GM23248 (cell line): Measurements from ENCODE around the gene TTC17. TPM values are rescaled to one million over a fixed set of nuclear protein-coding genes. Genes with fewer than 3 reads are reported as not detected.
"Not testable (repeated sequence)": the region's sequence is repeated elsewhere in the genome, so short reads cannot be mapped to it uniquely, and the experiment has no call there.

Source experiments
- DNase-seq: peaks from one replicate; pipeline ENCODE4 v3.0.0-alpha.2; 2015
- H2AFZ ChIP-seq: fragments of 200-600 bp; sonication (generic); 2 replicates; pipeline ENCODE4 v1.6.1; 2016; ENCODE audit warnings: antibody characterized with exemption
- H3F3A ChIP-seq: fragments of 200-600 bp; sonication (generic); 2 replicates; pipeline ENCODE4 v1.6.1; 2016; ENCODE audit warnings: mild to moderate bottlenecking, antibody characterized with exemption, mixed run types; ENCODE audit not compliant: insufficient read depth
- H3K27ac ChIP-seq: fragments of 200-600 bp; sonication (generic); 2 replicates; pipeline ENCODE4 v1.5.1; 2016; ENCODE audit warnings: mild to moderate bottlenecking
- H3K27me3 ChIP-seq: fragments of 200-600 bp; sonication (generic); replicated peaks from 2 replicates; pipeline ENCODE4 v1.6.1; 2016; ENCODE audit warnings: mild to moderate bottlenecking; ENCODE audit not compliant: insufficient read depth
- H3K36me3 ChIP-seq: fragments of 200-600 bp; sonication (generic); 2 replicates; pipeline ENCODE4 v1.6.1; 2016; ENCODE audit warnings: low read depth, mild to moderate bottlenecking
- H3K4me1 ChIP-seq: fragments of 200-600 bp; sonication (generic); 2 replicates; pipeline ENCODE4 v1.6.1; 2016; ENCODE audit warnings: mild to moderate bottlenecking; ENCODE audit not compliant: insufficient read depth
- H3K4me2 ChIP-seq: fragments of 200-600 bp; sonication (generic); one replicate; pipeline ENCODE4 v1.6.1; 2016; ENCODE audit warnings: mild to moderate bottlenecking; ENCODE audit not compliant: unreplicated experiment
- H3K4me3 ChIP-seq: fragments of 200-600 bp; sonication (generic); 2 replicates; pipeline ENCODE4 v1.5.1; 2016; ENCODE audit warnings: mild to moderate bottlenecking
- H3K79me2 ChIP-seq: fragments of 200-600 bp; sonication (generic); 2 replicates; pipeline ENCODE4 v1.6.1; 2016; ENCODE audit warnings: mild to moderate bottlenecking; ENCODE audit not compliant: insufficient read depth
- H3K9ac ChIP-seq: fragments of 200-600 bp; sonication (generic); 2 replicates; pipeline ENCODE4 v1.6.1; 2016; ENCODE audit warnings: mild to moderate bottlenecking
- H3K9me2 ChIP-seq: fragments of 200-600 bp; sonication (generic); 2 replicates; pipeline ENCODE4 v1.6.1; 2016; ENCODE audit warnings: mixed run types, mild to moderate bottlenecking, moderate library complexity; ENCODE audit not compliant: insufficient read depth
- H3K9me3 ChIP-seq: fragments of 200-600 bp; sonication (generic); one replicate; pipeline ENCODE4 v1.6.1; 2017; ENCODE audit warnings: low read depth
- H4K20me1 ChIP-seq: fragments of 200-600 bp; sonication (generic); 2 replicates; pipeline ENCODE4 v1.6.0; 2016; ENCODE audit not compliant: insufficient read depth
- EZH2 ChIP-seq: fragments of 200-600 bp; sonication (generic); IDR thresholded peaks from 2 replicates; pipeline ENCODE4 v1.6.1; 2018; ENCODE audit warnings: antibody characterized with exemption, mild to moderate bottlenecking; ENCODE audit not compliant: insufficient read depth, poor library complexity, severe bottlenecking
- EZH2phosphoT487 ChIP-seq: fragments of 200-600 bp; sonication (generic); IDR thresholded peaks from 2 replicates; pipeline ENCODE4 v1.6.1; 2018; ENCODE audit warnings: antibody characterized with exemption, moderate library complexity, mild to moderate bottlenecking, low read depth; ENCODE audit not compliant: insufficient read depth
- WGBS, 2 experiments: methylation state at CpG; one replicate each; pipeline ENCODE4 v1.1.6; 2015 to 2017; ENCODE audit warnings: low lambda C conversion rate in 2 of 2, low coverage in 1 of 2; ENCODE audit errors: missing lambda C conversion rate in 2 of 2; 5-methylcytosine and 5-hydroxymethylcytosine counted together
- in situ Hi-C: fragments of 300-500 bp; cut with MboI; formaldehyde crosslinking; loops from 2 replicates; pipeline ENCODE4 v1.15.0; 2020
- polyA plus RNA-seq: library from polyadenylated mRNA; unstranded; fragments of >200 nt; fragmentation: Nextera tagmentation; extraction: Ambion mirVana; gene quantifications from 2 replicates; pipeline ENCODE4 v1.2.1, GENCODE V29; 2016
- total RNA-seq: library from RNA; depleted of rRNA; stranded (reverse); fragments of >200 nt; shearing (Covaris generic); gene quantifications from 2 replicates; pipeline ENCODE4 v1.2.3, GENCODE V29; 2014

Gene TTC17
- total and polyA plus RNA-seq, 2 experiments from 2014 or later, result 39.2 to 61.7 TPM

DNA sequence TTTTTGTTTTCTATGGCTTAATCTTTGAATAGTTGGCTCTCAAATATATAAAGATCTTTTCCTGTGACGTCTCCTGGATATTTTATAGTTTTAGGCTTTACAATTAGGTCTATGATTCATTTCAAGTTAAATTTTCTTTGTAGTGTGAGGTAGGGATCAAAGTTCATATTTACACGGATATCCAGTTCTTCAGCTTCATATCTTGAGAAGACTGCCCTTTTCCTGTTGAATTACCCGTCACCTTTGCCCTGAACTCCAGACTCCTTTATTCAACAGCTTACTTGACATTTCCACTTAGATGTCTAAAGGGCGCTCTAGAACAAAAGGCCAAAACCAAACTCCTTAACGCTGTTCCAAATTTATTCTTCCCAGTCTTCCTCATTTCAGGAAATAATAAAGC is 51.7 kb downstream of the TTC17 start:
- H3K4me2 ChIP-seq, result no peak overlapping the region
- H3K27me3 ChIP-seq, result no peaks in the 10 kb centered on the region
- no peaks in the 10 kb centered on the region for H3F3A ChIP-seq
- in situ Hi-C loops, result no loop called here
- DNase-seq, result no peak
- 85 to 89% methylated on average over 5 of the region's 5 CpGs for WGBS, 2 experiments
- no peak overlapping the region for H2AFZ ChIP-seq
- H3K36me3 ChIP-seq, result peaks cover 63% of the 10 kb centered on the region
- no peak overlapping the region for H3K9ac ChIP-seq
- no peak for TF ChIP-seq EZH2phosphoT487
- no peak for TF ChIP-seq EZH2
- H3K4me3 ChIP-seq, result no peak overlapping the region
- H3K4me1 ChIP-seq, result no peaks in the 10 kb centered on the region
- no peaks in the 10 kb centered on the region for H3K79me2 ChIP-seq
- no peaks in the 10 kb centered on the region for H3K9me3 ChIP-seq
- no peaks in the 10 kb centered on the region for H3K9me2 ChIP-seq
- H4K20me1 ChIP-seq, result no peaks in the 10 kb centered on the region
- no peak overlapping the region for H3K27ac ChIP-seq

DNA sequence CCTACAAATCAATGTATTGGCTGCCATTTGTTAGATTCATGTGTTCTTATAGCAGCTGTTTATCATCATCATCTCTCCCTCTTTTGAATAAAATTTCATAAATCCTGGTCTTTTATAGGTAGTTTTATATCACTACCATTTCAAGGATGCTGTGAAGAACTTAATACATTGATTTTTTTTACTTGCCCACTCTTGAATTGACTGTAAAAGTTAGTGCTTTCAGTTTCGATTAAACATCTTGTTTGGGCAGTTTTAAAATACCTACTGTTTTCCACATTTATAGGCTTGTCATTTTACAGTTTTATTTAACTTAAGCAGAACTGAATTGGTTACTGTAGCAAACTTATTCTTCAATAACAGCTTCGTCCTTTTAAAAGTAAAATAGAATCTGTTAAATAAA is 59.5 kb downstream of the TTC17 start:
- H4K20me1 ChIP-seq, result no peaks in the 10 kb centered on the region
- no peaks in the 10 kb centered on the region for H3K27me3 ChIP-seq
- H3K9me3 ChIP-seq, result no peaks in the 10 kb centered on the region
- H3K4me1 ChIP-seq, result no peaks in the 10 kb centered on the region
- no peak overlapping the region for H3K9ac ChIP-seq
- H3K27ac ChIP-seq, result no peak overlapping the region
- H3K79me2 ChIP-seq, result no peaks in the 10 kb centered on the region
- H3K4me3 ChIP-seq, result no peak overlapping the region
- TF ChIP-seq EZH2phosphoT487 (no peak), EZH2 (no peak)
- peaks cover 5% of the 10 kb centered on the region; the same call in 1 of the 2 replicates for H3F3A ChIP-seq
- DNase-seq, result no peak
- 98 to 99% methylated on average over 2 of the region's 2 CpGs for WGBS, 2 experiments
- in situ Hi-C loops, result no loop called here
- no peak overlapping the region for H2AFZ ChIP-seq
- no peak overlapping the region for H3K4me2 ChIP-seq
- H3K36me3 ChIP-seq, result peaks cover 17% of the 10 kb centered on the region
- no peaks in the 10 kb centered on the region for H3K9me2 ChIP-seq

DNA sequence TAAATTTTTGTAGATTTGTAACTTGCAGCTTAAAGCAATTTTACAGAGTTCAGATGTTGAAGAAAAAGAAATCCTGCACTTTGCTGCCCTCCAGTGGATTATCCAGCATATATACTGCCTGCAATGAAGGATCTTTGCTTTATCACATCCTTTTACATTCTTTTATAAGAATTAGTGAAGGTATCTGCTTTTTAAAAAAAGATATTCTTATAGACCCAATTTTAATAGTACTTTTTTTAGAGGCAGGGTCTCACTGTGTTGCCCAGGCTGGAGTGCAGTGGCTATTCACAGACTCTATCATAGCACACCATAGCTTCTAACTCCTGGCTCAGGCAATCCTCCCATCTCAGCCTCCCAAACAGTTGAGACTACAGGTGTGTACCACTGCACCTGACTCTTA is 60.7 kb downstream of the TTC17 start:
- Histone ChIP-seq H3K27me3 (no peaks in the 10 kb centered on the region), H2AFZ (no peak overlapping the region), H3K4me2 (no peak overlapping the region), H3K27ac (no peak overlapping the region), H3F3A (peaks cover 5% of the 10 kb centered on the region; the same call in 1 of the 2 replicates), H3K9me3 (no peaks in the 10 kb centered on the region), H3K9ac (no peak overlapping the region), H3K4me3 (no peak overlapping the region), H3K4me1 (no peaks in the 10 kb centered on the region), H4K20me1 (no peaks in the 10 kb centered on the region), H3K79me2 (no peaks in the 10 kb centered on the region), H3K9me2 (no peaks in the 10 kb centered on the region), H3K36me3 (peaks cover 16% of the 10 kb centered on the region)
- TF ChIP-seq EZH2phosphoT487 (no peak), EZH2 (no peak)
- peak; percentile 59 for DNase-seq
- in situ Hi-C loops, result no loop called here

DNA sequence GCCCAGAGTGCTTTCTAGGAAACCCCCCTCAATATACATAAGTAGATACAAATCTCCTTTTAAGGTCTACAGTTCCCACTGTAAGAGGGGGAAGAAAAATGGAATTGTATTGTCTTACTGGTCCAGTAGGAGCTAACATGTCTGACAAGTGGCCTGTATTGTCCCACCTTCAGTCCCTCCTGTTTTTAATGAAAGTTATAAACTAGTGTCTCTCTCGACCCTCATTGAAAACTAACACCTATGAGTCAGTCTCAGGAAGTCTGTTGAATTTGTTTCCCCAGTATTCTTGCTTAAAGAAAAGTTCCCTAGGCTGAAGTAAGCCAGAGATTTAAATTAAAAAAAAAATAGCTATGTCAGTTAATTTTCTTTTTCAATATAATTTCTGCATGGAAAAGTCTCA is 69.3 kb downstream of the TTC17 start:
- no peak for DNase-seq
- Histone ChIP-seq H3K79me2 (no peaks in the 10 kb centered on the region), H3K9me3 (no peaks in the 10 kb centered on the region), H3K36me3 (no peaks in the 10 kb centered on the region), H3K27ac (no peak overlapping the region), H3K27me3 (no peaks in the 10 kb centered on the region), H3K4me1 (no peaks in the 10 kb centered on the region), H3K9ac (no peak overlapping the region), H3K4me3 (no peak overlapping the region), H3F3A (no peaks in the 10 kb centered on the region), H3K9me2 (no peaks in the 10 kb centered on the region), H3K4me2 (no peak overlapping the region), H4K20me1 (no peaks in the 10 kb centered on the region), H2AFZ (no peak overlapping the region)
- TF ChIP-seq EZH2 (no peak), EZH2phosphoT487 (no peak)
- in situ Hi-C loops, result no loop called here
- 79 to 83% methylated on average over 1 of the region's 1 CpG for WGBS, 2 experiments

DNA sequence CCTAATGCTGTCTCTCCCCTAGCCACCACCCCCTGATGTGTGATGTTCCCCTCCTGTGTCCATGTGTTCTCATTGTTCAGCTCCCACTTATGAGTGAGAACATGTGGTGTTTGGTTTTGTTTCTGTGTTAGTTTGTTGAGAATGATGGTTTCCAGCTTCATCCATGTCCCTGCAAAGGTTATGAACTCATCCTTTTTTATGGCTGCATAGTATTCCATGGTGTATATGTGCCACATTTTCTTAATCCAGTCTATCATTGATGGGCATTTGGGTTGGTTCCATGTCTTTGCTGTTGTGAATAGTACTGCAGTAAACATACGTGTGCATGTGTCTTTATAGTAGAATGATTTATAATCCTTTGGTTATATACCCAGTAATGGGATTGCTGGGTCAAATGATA is 72.2 kb downstream of the TTC17 start:
- H2AFZ ChIP-seq, DNase-seq, H3K9ac ChIP-seq, H4K20me1 ChIP-seq, H3K36me3 ChIP-seq, H3K27ac ChIP-seq, H3K79me2 ChIP-seq, H3K9me2 ChIP-seq, H3K4me3 ChIP-seq, H3K27me3 ChIP-seq, H3K4me2 ChIP-seq, H3F3A ChIP-seq, H3K4me1 ChIP-seq, in situ Hi-C loops, H3K9me3 ChIP-seq: not testable (repeated sequence)
- 96 to 97% methylated on average over 1 of the region's 1 CpG for WGBS, 2 experiments
